Heart left ventricle (tissue), 16 donors: ENCODE measurements around the gene PCDH15. TPM values are rescaled to one million over a fixed set of nuclear protein-coding genes. Genes with fewer than 3 reads are reported as not detected.

Experiments used
- ATAC-seq, 4 donors: fragments of 200-7000 bp; cut with Tn5 transposase; one replicate each; pipeline ENCODE4 v1.9.1; 2020 to 2022; ENCODE audit warnings: moderate library complexity in 4 of 4, mild to moderate bottlenecking in 3 of 4, moderate number of reproducible peaks in 1 of 4
- DNase-seq, 5 donors: peaks; one replicate each; pipeline ENCODE4 v3.0.0-alpha.2; 2020
- H3K27ac ChIP-seq, 12 donors: fragments of 200-600 bp; sonication (generic) in 4 of 12; one replicate each; pipeline versions ENCODE4 v1.5.0 to v1.8.0; 2016 to 2022; ENCODE audit warnings: mild to moderate bottlenecking in 2 of 12
- H3K27me3 ChIP-seq, 9 donors: fragments of 200-600 bp; sonication (generic) in 2 of 9; one replicate each; pipeline versions ENCODE4 v1.5.1 to v1.8.0; 2016 to 2022; ENCODE audit warnings: mild to moderate bottlenecking in 3 of 9
- H3K36me3 ChIP-seq, 9 donors: fragments of 200-600 bp; sonication (generic) in 2 of 9; one replicate each; pipeline versions ENCODE4 v1.5.0 to v1.8.0; 2018 to 2022; ENCODE audit warnings: mild to moderate bottlenecking in 2 of 9
- H3K4me1 ChIP-seq, 12 donors: fragments of 200-600 bp; sonication (generic) in 4 of 12; one replicate each; pipeline versions ENCODE4 v1.5.0 to v1.8.0; 2016 to 2022; ENCODE audit warnings: mild to moderate bottlenecking in 3 of 12
- H3K4me3 ChIP-seq, 12 donors: fragments of 200-600 bp; sonication (generic) in 4 of 12; one replicate each; pipeline versions ENCODE4 v1.5.0 to v1.8.0; 2017 to 2022; ENCODE audit warnings: mild to moderate bottlenecking in 9 of 12, moderate library complexity in 4 of 12
- H3K9me3 ChIP-seq, 12 donors: fragments of 200-600 bp; sonication (generic) in 4 of 12; one replicate each; pipeline versions ENCODE4 v1.5.0 to v1.8.0; 2016 to 2022; ENCODE audit warnings: mild to moderate bottlenecking in 1 of 12
- CTCF ChIP-seq, 12 donors: fragments of 200-600 bp; sonication (generic) in 4 of 12; IDR thresholded peaks; one replicate each; pipeline versions ENCODE4 v1.5.0 to v1.8.0; 2018 to 2022; ENCODE audit warnings: antibody characterized with exemption in 12 of 12, mild to moderate bottlenecking in 5 of 12
- POLR2A ChIP-seq, 2 donors: fragments of 450-650 bp; IDR thresholded peaks; one replicate each; pipeline ENCODE4 v1.6.1; 2017; ENCODE audit warnings: antibody characterized with exemption in 2 of 2, mild to moderate bottlenecking in 2 of 2, moderate library complexity in 2 of 2
- WGBS, 4 donors: extraction: QIAGEN DNeasy Blood & Tissue Kit in 2 of 4; methylation state at CpG; one replicate each; pipeline versions ENCODE4 v1.1.5 to v1.1.7; 2013 to 2018; 5-methylcytosine and 5-hydroxymethylcytosine counted together
- intact Hi-C, 10 donors: fragments of 100-400 bp; cut with DNase I; formaldehyde crosslinking; loops; one replicate each; pipeline versions ENCODE4 v1.11.1 to v1.14.2; 2022
- long read RNA-seq, 3 donors: library from polyadenylated mRNA; unstranded; transcript quantifications; one replicate each; pipeline ENCODE4 v2.0.0, GENCODE V29; 2020 to 2021
- polyA plus RNA-seq, 2 donors: library from polyadenylated mRNA; stranded (reverse); fragments of 200-250 nt; gene quantifications; one replicate each; pipeline ENCODE4 v1.2.3, GENCODE V29; 2013
- total RNA-seq, 9 donors: library from RNA; depleted of rRNA in 2 of 9; stranded (reverse); fragments of >200 nt in 2 of 9; fragmentation: NEBNext Ultra II Directional in 3 of 9; extraction: Animal tissue kit (Norgen Biotek cat#: 25700) in 3 of 9; gene quantifications; one replicate each; pipeline versions ENCODE4 v1.1.0 to v1.2.4, GENCODE V29; 2016 to 2023
- donor health status: ischemic (EF 13 %, LVEDD 7.1; RV severe dilation, severe dysfunction).
- donor health status: healthy with polysubstance abuse.
- donor health status: DM: no; HTN: yes; CAD: no.
- donor health status: DM: no; HTN: no; CAD: no.
- donor health status: ischemic (EF 25% LVEDD 6.9; RV normal size, moderate dysfunction).
- donor health status: ischemic (EF 25% LVEDD 5.7; RV mildly dilated, moderate dysfunction).
- donor health status: healthy.
- donor health status: DM: yes; HTN: yes; CAD: no.
- donor health status: ischemic (EF 35%, LVEDD 5.7; RV mildly dilated, moderate dysfunction).
- donor health status: nonischemic (EF 11% LVEDD 7.7; RV severe dilation, severe dysfunction).
- donor health status: DM: yes; HTN: yes; CAD: no.
- donor health status: PGD.
- donor health status: ischemic (EF 29% LVEDD 5.4; RV normal size, mild dysfunction).
- donor health status: nonischemic (EF 23%, LVEDD 6.1; RV moderate dilation, normal function).

The PCDH15 gene
- total RNA-seq (under 1 TPM in 6 of 9 donors, not detected in 3; 0.09 to 0.93 (median 0.31) TPM), polyA plus RNA-seq (under 1 TPM; 0.04 to 0.06 TPM)
- long read RNA-seq, donor 1, partial matches to known transcripts = 0 of 1 reads
- long read RNA-seq, donor 1, other reads (novel, unspliced or antisense) = 1 of 1 reads
- long read RNA-seq, donor 2 = 0 reads
- long read RNA-seq, donor 3, partial matches to known transcripts = 0 of 2 reads
- long read RNA-seq, donor 3, other reads (novel, unspliced or antisense) = 2 of 2 reads

- 15 to 17% (median 16%) methylated on average over 10 of the region's 10 CpGs for WGBS, 4 donors
- Histone ChIP-seq H3K4me3 (peak within 1 kb of the TSS in 3 of 12 donors; percentile 3 to 18 (median 11)), H3K36me3 (no peaks in the 10 kb centered on the region), H3K4me1 (peaks cover 0 to 3% (median 0%) of the 10 kb centered on the region in 12 donors), H3K27me3 (no peaks in the 10 kb centered on the region), H3K9me3 (no peaks in the 10 kb centered on the region), H3K27ac (no peak within 1 kb of the TSS)
- ATAC-seq (peak; percentile 80 to 95 (median 88)), DNase-seq (peak in 4 of 5 donors; percentile 10 to 35 (median 24))
- TF ChIP-seq CTCF (IDR thresholded peaks at IDR 0.05) (peak in 9 of 12 donors; percentile 9 to 56 (median 38)), POLR2A (IDR thresholded peaks at IDR 0.05) (no peak)
- intact Hi-C loops = no loop called here
Observed at GRCh38 chr10:54800741-54801421, at the start of gene PCDH15. PCDH15 (minus strand) TSS chr10:54801231; CDS start chr10:54664262, 136,969 bp downstream.

GRCh38 chr10:54843932-54844331 is 42.9 kb upstream of the PCDH15 start:
- intact Hi-C loops = no loop called here
- peaks cover 0 to 8% (median 0%) of the 10 kb centered on the region in 12 donors for H3K4me1 ChIP-seq
- H3K27me3 ChIP-seq = no peaks in the 10 kb centered on the region
- peak overlapping the region in 4 of 12 donors; percentile 6 to 35 (median 15) for H3K4me3 ChIP-seq
- DNase-seq = no peak
- H3K9me3 ChIP-seq = peaks cover 0 to 19% (median 0%) of the 10 kb centered on the region in 12 donors
- H3K27ac ChIP-seq = peak overlapping the region in 6 of 12 donors; percentile 24 to 62 (median 46)
- TF ChIP-seq CTCF (IDR thresholded peaks at IDR 0.05) = no peak
- TF ChIP-seq POLR2A (IDR thresholded peaks at IDR 0.05) = no peak
- peak in 3 of 4 donors; percentile 36 to 76 (median 62) for ATAC-seq
- H3K36me3 ChIP-seq = no peaks in the 10 kb centered on the region

GRCh38 chr10:54843085-54843646 is 42.1 kb upstream of the PCDH15 start:
- Histone ChIP-seq H3K36me3 (no peaks in the 10 kb centered on the region), H3K27me3 (no peaks in the 10 kb centered on the region), H3K4me3 (peak overlapping the region in 5 of 12 donors; percentile 0 to 35 (median 7)), H3K4me1 (peaks cover 0 to 8% (median 0%) of the 10 kb centered on the region in 12 donors), H3K27ac (peak overlapping the region in 7 of 12 donors; percentile 11 to 62 (median 41)), H3K9me3 (peaks cover 0 to 23% (median 0%) of the 10 kb centered on the region in 12 donors)
- no peak for TF ChIP-seq CTCF (IDR thresholded peaks at IDR 0.05)
- TF ChIP-seq POLR2A (IDR thresholded peaks at IDR 0.05) = no peak
- intact Hi-C loops = no loop called here
- WGBS, 4 donors = 32 to 45% (median 35%) methylated on average over 5 of the region's 5 CpGs
- ATAC-seq (peak in 1 of 4 donors; percentile 39), DNase-seq (no peak)

GRCh38 chr10:54837479-54837878 is 36.4 kb upstream of the PCDH15 start:
- 76 to 85% (median 82%) methylated on average over 5 of the region's 5 CpGs for WGBS, 4 donors
- no peak for ATAC-seq

More at GRCh38 chr10:54837479-54837878, 36.4 kb upstream of the PCDH15 start:
- Histone ChIP-seq H3K36me3 (no peaks in the 10 kb centered on the region), H3K27me3 (no peaks in the 10 kb centered on the region), H3K9me3 (peaks cover 0 to 24% (median 0%) of the 10 kb centered on the region in 12 donors), H3K4me1 (no peaks in the 10 kb centered on the region), H3K27ac (no peak overlapping the region), H3K4me3 (no peak overlapping the region)
- TF ChIP-seq POLR2A (IDR thresholded peaks at IDR 0.05) (no peak), CTCF (IDR thresholded peaks at IDR 0.05) (no peak)
- DNase-seq = no peak
- intact Hi-C loops = no loop called here
